Activated CD8-positive, alpha-beta memory T cell treated with anti-CD3 and anti-CD28 coated beads, Interleukin-2, amount 50 U/mL, for 48 hours (primary cell): Measurements from ENCODE around the gene OSMR.

Experiments used
- DNase-seq: peaks from one replicate; pipeline ENCODE4 v3.0.0-alpha.2; 2020

Gene OSMR

DNA sequence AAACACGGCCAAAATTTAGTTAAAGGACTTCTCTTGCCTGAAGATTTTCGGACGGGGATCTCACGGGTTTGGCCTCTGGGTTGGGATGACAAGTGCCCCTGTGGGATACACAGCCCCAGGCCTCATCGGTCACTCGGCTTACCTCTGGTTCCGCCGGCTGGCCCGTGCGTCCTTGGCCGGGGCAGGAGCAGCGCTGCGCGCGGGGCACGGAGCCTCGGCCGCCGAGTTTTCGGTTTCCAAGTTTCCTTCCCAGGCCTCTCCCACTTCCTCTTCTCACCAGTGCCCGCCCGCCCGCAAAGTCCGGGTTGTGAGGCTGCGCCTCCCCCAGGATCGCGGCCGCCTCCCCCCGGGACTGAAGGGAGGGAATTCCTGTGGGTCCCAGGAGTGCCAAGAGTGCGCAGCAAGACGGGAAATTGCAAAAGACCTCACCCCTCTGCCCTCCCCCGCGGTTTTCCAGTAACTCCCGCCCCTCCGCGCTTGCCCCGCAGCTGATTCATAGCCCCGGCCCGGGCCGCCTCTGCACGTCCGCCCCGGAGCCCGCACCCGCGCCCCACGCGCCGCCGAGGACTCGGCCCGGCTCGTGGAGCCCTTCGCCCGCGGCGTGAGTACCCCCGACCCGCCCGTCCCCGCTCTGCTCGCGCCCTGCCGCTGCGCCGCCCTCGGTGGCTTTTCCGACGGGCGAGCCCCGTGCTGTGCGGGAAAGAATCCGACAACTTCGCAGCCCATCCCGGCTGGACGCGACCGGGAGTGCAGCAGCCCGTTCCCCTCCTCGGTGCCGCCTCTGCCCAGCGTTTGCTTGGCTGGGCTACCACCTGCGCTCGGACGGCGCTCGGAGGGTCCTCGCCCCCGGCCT lies at the start of gene OSMR:
Gene OSMR, plus strand, starts transcription at position 487 of the 853 bp plus-strand sequence. CDS start 23,033 bp downstream, outside the sequence.
- DNase-seq = peak; percentile 64

- DNase-seq = no peak
Measured at GRCh38 chr5:38796742-38797108, 49.1 kb upstream of the OSMR start.

DNA sequence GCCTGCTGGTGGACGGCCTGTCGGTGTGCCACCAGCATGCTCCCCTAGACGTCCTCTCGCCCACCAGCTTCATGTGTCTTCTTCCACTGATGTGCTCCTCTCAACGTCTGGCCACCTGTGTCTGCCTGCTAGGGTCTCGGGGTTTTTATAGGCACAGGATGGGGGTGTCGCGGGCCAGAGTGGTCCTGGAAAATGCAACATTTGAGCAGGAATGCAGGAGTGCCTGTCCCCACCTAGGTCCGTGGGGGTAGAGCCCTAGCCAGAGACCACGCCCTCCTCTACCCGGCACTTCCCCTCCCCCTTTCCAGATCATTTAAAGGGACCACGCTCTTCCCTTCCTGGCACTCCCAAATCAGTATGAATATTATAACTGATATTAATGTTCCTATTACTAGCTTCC lies 48.0 kb upstream of the OSMR start:
- DNase-seq = no peak

DNA sequence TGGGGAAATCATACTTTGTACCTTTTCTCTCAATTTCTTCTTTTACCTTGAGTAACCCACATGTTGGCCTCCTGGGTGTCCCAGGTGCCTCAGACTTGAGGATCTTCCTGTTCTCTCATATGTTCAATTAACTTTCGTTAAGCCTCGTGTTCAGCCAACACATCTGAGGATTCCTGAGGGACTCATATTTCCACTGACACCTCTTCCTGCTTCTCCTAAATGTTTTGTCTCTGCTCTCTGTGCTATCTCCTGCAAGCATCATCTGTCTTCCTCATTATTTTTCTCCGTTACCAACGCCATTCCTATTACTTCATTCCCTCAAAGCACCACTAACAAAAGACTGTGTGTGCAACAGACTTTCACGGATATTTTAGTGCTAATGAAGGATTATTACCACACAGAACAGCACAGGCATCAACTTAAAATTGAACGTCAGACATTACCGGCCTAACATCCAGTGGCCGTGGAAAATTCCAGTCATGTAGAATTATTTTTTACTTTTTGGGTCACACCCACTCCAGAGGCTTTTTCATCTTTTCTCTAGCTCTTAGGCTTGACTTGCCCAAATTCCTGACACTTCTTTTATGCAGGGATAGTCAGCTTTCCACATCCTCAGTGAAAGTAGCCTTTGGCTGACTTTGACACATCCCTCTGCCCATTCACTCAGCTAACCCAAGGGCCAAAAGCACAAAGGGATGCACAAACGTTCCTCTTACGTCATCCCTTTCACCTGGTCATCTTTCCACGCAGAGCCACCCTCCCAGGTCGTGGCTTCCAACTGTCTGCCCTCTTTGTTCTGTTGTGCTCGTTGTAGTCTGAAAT lies 46.0 kb upstream of the OSMR start:
- no peak for DNase-seq

- no peak for DNase-seq
Measured at GRCh38 chr5:38800515-38800914, 45.3 kb upstream of the OSMR start.

DNA sequence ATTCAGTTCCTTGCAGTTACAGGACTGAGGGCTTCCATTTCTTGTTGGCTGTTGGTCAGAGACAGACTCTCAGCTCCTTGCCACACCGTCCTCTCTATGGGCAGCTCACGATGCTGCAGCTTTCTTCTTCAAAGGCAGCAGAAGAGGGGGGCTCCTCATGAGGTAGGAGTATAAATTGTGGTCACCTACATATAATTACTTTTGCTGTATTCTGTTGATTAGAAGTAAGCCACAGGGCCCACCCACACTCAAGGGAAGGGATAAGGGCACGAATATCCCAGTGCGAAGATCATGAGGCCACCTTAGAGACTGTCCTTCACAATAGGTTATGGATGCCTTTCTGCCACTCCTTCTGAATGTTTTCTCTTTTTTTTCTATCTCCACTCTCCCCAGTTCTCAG lies 43.7 kb upstream of the OSMR start:
- DNase-seq = no peak

DNA sequence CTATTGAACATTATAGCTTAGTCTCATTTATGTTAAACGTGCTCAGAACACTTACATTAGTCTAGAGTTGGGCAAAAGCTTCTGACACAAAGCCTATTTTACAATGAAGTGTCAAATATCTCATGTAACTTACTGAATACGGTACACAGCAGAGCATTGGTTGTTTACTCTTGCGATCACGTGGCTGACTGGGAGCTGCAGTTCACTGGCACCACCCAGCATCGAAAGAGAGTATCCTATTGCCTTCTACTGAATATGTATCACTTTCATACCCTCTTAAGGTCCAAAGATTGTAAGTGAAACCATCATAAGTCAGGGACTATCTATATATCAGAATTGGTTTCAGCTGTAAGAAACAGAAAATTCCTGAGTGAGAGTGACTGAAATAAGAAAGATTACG lies 42.6 kb upstream of the OSMR start:
- no peak for DNase-seq

GRCh38 chr5:38806775-38807258 lies 39.0 kb upstream of the OSMR start:
- no peak for DNase-seq

DNA sequence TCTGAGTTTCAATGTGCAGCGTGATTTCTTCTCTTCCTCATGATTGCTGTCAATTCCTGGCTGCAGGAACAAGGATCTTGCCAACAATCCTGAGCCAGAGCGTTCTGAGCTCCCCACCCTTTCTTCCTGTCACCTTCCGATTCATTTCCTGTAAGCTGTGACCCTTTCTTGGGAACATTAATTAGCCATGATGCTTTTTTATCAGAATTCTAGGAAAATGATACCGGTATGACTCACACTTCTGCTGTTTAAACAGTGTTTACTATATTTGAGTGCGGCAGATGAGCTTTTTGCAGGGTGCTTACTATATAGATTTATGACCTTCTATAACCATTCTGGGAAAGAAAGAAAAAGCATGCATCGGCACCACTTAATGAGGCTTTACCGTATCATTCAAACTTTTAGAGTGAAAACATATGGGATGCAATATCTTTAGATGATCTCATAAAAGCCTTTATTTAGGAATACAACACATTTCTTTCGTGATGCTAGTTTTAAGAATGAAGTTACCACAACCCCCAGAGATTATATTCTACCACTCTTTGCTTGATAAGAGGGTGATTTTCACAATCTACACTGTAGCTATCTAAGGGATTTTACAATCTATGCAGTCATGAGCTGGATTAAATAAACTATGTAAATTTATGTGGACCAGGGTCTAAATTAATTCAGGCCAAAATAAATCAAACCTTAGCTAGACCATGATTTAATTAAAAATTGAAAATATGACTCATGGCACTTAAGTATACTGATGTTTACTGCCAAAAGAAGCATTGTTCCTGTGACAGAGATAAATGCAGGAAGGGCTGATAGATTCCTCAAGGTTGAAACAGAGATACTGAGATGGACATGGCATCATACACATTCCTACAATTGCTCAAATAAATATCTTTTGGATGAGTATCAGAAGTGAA lies 38.0 kb upstream of the OSMR start:
- no peak for DNase-seq

- DNase-seq = no peak
Measured at GRCh38 chr5:38808666-38809343, 37.0 kb upstream of the OSMR start.

- DNase-seq = peak; percentile 73
Measured at GRCh38 chr5:38809388-38810359, 36.1 kb upstream of the OSMR start.

GRCh38 chr5:38814879-38815278 lies 30.9 kb upstream of the OSMR start:
- no peak for DNase-seq

DNA sequence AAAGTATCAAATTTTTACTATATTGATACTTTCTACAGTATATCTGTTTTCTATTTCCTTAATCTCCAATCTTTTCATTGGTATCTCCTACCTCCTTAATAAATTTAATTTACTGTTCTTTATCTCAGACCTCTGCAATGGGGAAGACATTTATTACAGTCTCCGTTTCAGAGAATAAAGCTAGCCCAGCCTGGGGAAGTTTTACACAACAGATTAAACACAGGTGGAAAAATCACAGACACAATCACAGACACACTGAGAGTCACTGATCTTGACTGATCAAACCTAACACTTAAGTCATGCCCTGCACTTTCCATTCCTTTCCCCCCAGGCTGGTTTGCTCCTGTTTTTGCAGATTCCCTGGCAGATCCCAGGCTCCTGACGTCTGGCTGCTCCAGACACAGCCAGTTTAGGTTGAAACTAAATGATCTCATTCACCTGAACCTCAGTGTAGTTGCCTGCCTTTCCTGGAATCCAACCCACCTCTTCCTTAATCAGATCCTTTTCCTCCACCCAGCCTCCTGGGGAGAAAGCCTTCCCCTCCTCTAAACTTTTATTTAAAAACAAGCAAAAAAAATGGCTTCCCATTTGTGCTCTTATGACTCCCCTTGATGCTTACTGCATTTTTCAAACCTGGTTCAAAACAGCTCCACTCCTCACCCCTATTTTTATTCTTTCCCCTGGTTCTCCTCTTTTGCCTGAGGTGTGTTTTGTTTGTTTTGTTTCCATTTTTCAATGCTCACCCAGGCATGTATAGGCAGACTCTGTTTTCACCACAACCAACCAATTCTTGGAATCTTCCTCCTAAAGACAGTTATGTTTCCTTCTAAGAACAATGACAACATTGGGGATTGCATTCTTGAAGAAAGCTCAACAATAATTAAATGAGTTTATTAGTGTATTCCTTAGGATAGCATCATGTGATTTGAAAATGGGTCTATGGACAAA lies 29.5 kb upstream of the OSMR start:
- DNase-seq = no peak

GRCh38 chr5:38821679-38822078 lies 24.1 kb upstream of the OSMR start:
- no peak for DNase-seq

GRCh38 chr5:38823503-38823902 lies 22.3 kb upstream of the OSMR start:
- DNase-seq = no peak

GRCh38 chr5:38824821-38825220 lies 21.0 kb upstream of the OSMR start:
- DNase-seq = no peak

- no peak for DNase-seq
Measured at GRCh38 chr5:38825494-38825893, 20.3 kb upstream of the OSMR start.

DNA sequence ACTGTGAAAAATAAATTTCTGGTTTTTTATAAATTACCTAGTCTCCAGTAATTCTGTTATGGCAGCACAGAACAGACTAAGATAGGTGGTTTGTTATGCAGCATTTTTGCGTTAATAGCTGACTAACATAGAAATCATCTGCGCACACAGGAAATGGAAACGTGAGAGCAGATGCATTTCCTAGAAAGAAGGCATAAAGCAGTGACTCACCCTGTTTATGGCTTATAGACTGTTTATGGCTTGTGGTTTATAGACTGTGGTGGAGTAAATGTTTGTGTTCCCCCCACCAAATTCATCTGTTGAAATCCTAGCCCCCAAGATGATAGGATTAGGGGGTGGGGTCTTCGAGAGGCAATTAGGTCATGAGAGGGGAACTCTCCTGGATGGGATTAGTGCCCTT lies 18.3 kb upstream of the OSMR start:
- DNase-seq = no peak

DNA sequence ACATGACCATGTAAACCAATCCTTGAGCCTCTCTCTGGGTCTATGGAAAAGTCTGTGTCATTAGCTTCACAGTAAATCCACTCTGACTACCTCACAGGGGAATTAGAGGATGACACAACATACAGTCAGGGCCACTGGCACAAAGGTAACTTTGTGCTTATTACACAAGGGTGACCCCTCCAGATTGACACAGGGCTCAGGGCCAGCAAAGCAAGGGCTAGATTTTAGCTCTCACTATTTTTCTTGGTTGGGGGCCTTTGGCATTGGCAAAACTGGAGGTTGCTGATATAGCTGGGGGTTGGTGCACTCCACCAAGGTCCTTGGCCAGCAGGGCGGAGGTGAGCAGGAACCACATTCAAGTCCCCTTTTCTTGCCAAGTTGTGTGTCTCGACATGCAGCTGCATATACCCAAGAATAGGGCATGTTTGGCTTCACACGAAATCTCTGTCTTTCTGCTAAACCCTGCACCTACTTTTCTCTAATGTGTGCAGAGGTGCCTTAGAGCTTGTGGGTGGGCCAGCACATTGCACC lies 15.2 kb upstream of the OSMR start:
- DNase-seq = no peak

GRCh38 chr5:38831117-38831516 lies 14.7 kb upstream of the OSMR start:
- DNase-seq = no peak
